SHP77 treated with DMSO at 0.1 percent for 48 hours (cell line): ENCODE measurements around the gene INTS11.

Source experiments
- DNase-seq: peaks from one replicate; lab custom pipeline; 2025; lab: John Stamatoyannopoulos, UW

Gene INTS11

GRCh38 chr1:1343811-1344421, 19.5 kb upstream of the INTS11 start:
- DNase-seq, result no peak

- no peak for DNase-seq
These were observed 18.2 kb upstream of the INTS11 start for GRCh38 chr1:1342584-1343115.

- DNase-seq, result no peak
These were observed 17.7 kb upstream of the INTS11 start for GRCh38 chr1:1342061-1342562.

- no peak for DNase-seq
These were observed 17.1 kb upstream of the INTS11 start for GRCh38 chr1:1341549-1342021.

GRCh38 chr1:1340791-1341548, 16.5 kb upstream of the INTS11 start:
- DNase-seq, result no peak

- no peak for DNase-seq
These were observed 15.7 kb upstream of the INTS11 start for GRCh38 chr1:1340185-1340584.

GRCh38 chr1:1338278-1338677, 13.8 kb upstream of the INTS11 start:
- no peak for DNase-seq

GRCh38 chr1:1337793-1338147, 13.3 kb upstream of the INTS11 start:
- DNase-seq, result no peak

- DNase-seq, result no peak
These were observed 12.7 kb upstream of the INTS11 start for GRCh38 chr1:1336931-1337792.

GRCh38 chr1:1336446-1336845, 12.0 kb upstream of the INTS11 start:
- DNase-seq, result no peak

GRCh38 chr1:1335792-1336248, 11.4 kb upstream of the INTS11 start:
- no peak for DNase-seq

GRCh38 chr1:1335283-1335682, 10.8 kb upstream of the INTS11 start:
- DNase-seq, result no peak

- no peak for DNase-seq
These were observed 10.4 kb upstream of the INTS11 start for GRCh38 chr1:1334835-1335234.

- no peak for DNase-seq
These were observed 9.2 kb upstream of the INTS11 start for GRCh38 chr1:1333551-1334241.

- no peak for DNase-seq
These were observed 8.5 kb upstream of the INTS11 start for GRCh38 chr1:1332774-1333480.

GRCh38 chr1:1332031-1332755, 7.7 kb upstream of the INTS11 start:
- no peak for DNase-seq

- DNase-seq, result no peak
These were observed 6.9 kb upstream of the INTS11 start, which contains the start of gene TAS1R3 for GRCh38 chr1:1331068-1331965. Gene TAS1R3, plus strand, starts transcription at chr1:1331280. Its CDS starts 66 bp downstream, at chr1:1331346.

- DNase-seq, result no peak
These were observed 6.1 kb upstream of the INTS11 start for GRCh38 chr1:1330366-1331067.
